Naive thymus-derived CD8-positive, alpha-beta T cell (primary cell): ENCODE data around the gene PDE4D. TPM values are rescaled to one million over a fixed set of nuclear protein-coding genes. Genes with fewer than 3 reads are reported as not detected.
"Not testable (repeated sequence)": the region's sequence is repeated elsewhere in the genome, so short reads cannot be mapped to it uniquely, and the experiment has no call there.

ENCODE experiments used
- ATAC-seq, 2 donors: fragments of 150-1000 bp; cut with Tn5 transposase in 1 of 2; sonication (Bioruptor Pico), chemical (Tn5 transposase) in 1 of 2; 1 replicate in 1 of 2; 2 replicates in 1 of 2; pipeline ENCODE4 v1.10.0; 2021; ENCODE audit warnings: mild to moderate bottlenecking in 2 of 2, moderate library complexity in 2 of 2
- POLR2A ChIA-PET: fragments of 350-600 bp; sonication (Branson Sonifier 250); formaldehyde crosslinking; loops from one replicate; lab custom pipeline; 2021; ENCODE audit warnings: antibody characterized with exemption; lab: Charles Lee
- DNase-seq, 10 donors: peaks; one replicate each; pipeline versions ENCODE4 v3.0.0 to v3.0.0-alpha.2; 2020 to 2022
- H3K27ac Mint-ChIP-seq, 10 donors: one replicate each; pipeline ENCODE4 v1.8.0; 2020 to 2022; ENCODE audit warnings: mild to moderate bottlenecking in 10 of 10, mixed read lengths in 10 of 10, moderate library complexity in 4 of 10, inconsistent platforms in 1 of 10
- H3K27me3 Mint-ChIP-seq, 5 donors: one replicate each; pipeline ENCODE4 v1.8.0; 2021 to 2022; ENCODE audit warnings: mixed read lengths in 5 of 5
- H3K36me3 Mint-ChIP-seq, 3 donors: one replicate each; pipeline ENCODE4 v1.8.0; 2020 to 2022; ENCODE audit warnings: mixed read lengths in 3 of 3, mild to moderate bottlenecking in 2 of 3, inconsistent platforms in 1 of 3
- H3K4me1 Mint-ChIP-seq, 4 donors: one replicate each; pipeline ENCODE4 v1.8.0; 2021 to 2022; ENCODE audit warnings: mixed read lengths in 4 of 4
- H3K4me3 Mint-ChIP-seq, 10 donors: one replicate each; pipeline ENCODE4 v1.8.0; 2020 to 2022; ENCODE audit warnings: mild to moderate bottlenecking in 10 of 10, mixed read lengths in 10 of 10, moderate library complexity in 6 of 10, inconsistent platforms in 1 of 10
- H3K9me3 Mint-ChIP-seq, 9 donors: one replicate each; pipeline ENCODE4 v1.8.0; 2020 to 2022; ENCODE audit warnings: mixed read lengths in 9 of 9, mild to moderate bottlenecking in 3 of 9, inconsistent platforms in 1 of 9, moderate library complexity in 1 of 9
- polyA plus RNA-seq, 3 donors: library from polyadenylated mRNA; unstranded; fragments of 300-500 nt; fragmentation: Illumina TruSeq; gene quantifications; one replicate each; pipeline ENCODE4 v1.2.3, GENCODE V29; 2021
- total RNA-seq, 8 experiments: library from RNA in 2 of 8; stranded (reverse) in 2 of 8; gene quantifications; one replicate each; pipeline ENCODE4 v1.2.3 and lab custom pipeline; 2021 to 2026

Gene PDE4D
- total and polyA plus RNA-seq, 5 experiments from 2014 or later, result 5.8 to 35.9 (median 8.8) TPM

- no peak for ATAC-seq
- H3K9me3 Mint-ChIP-seq, result no peaks in the 10 kb centered on the region
- H3K27ac Mint-ChIP-seq, result no peak overlapping the region
- H3K4me3 Mint-ChIP-seq, result no peak overlapping the region
- H3K4me1 Mint-ChIP-seq, result no peaks in the 10 kb centered on the region
- POLR2A ChIA-PET, result no interaction called here
- no peaks in the 10 kb centered on the region for H3K36me3 Mint-ChIP-seq
- DNase-seq, result no peak
- H3K27me3 Mint-ChIP-seq, result peaks cover 0 to 4% (median 0%) of the 10 kb centered on the region in 5 donors
Observed at GRCh38 chr5:59058237-59058636, 835.3 kb downstream of the PDE4D start.

- not testable (repeated sequence) for H3K4me1 Mint-ChIP-seq, ATAC-seq, H3K27ac Mint-ChIP-seq, DNase-seq, H3K9me3 Mint-ChIP-seq, H3K4me3 Mint-ChIP-seq, H3K36me3 Mint-ChIP-seq, H3K27me3 Mint-ChIP-seq
- POLR2A ChIA-PET, result interaction anchor here (2.4 kb wide), 1 partner anchor 17 kb away, joined by 6 read pairs; no protein-coding TSS in a partner anchor
Observed at GRCh38 chr5:59056599-59056998, 836.9 kb downstream of the PDE4D start.

- Mint-ChIP-seq H3K27ac (no peak overlapping the region), H3K36me3 (no peaks in the 10 kb centered on the region), H3K4me1 (peaks cover 0 to 1% (median 0%) of the 10 kb centered on the region in 4 donors), H3K27me3 (peaks cover 0 to 9% (median 0%) of the 10 kb centered on the region in 5 donors), H3K9me3 (no peaks in the 10 kb centered on the region), H3K4me3 (no peak overlapping the region)
- ATAC-seq (no peak), DNase-seq (no peak)
- POLR2A ChIA-PET, result interaction anchor here (2.4 kb wide), 1 partner anchor 17 kb away, joined by 6 read pairs; no protein-coding TSS in a partner anchor
Observed at GRCh38 chr5:59055745-59056448, 837.6 kb downstream of the PDE4D start.

GRCh38 chr5:59054963-59055528 is 838.5 kb downstream of the PDE4D start:
- Mint-ChIP-seq H3K36me3 (no peaks in the 10 kb centered on the region), H3K4me1 (peaks cover 0 to 1% (median 0%) of the 10 kb centered on the region in 4 donors), H3K27ac (no peak overlapping the region), H3K4me3 (no peak overlapping the region), H3K9me3 (no peaks in the 10 kb centered on the region), H3K27me3 (peaks cover 0 to 9% (median 0%) of the 10 kb centered on the region in 5 donors)
- no peak for DNase-seq
- POLR2A ChIA-PET, result no interaction called here
- ATAC-seq, result no peak

GRCh38 chr5:59051951-59052350 is 841.6 kb downstream of the PDE4D start:
- H3K27me3 Mint-ChIP-seq, result peaks cover 0 to 9% (median 0%) of the 10 kb centered on the region in 5 donors
- no peak for ATAC-seq
- DNase-seq, result no peak
- H3K36me3 Mint-ChIP-seq, result no peaks in the 10 kb centered on the region
- H3K27ac Mint-ChIP-seq, result no peak overlapping the region
- POLR2A ChIA-PET, result no interaction called here
- peaks cover 0 to 1% (median 0%) of the 10 kb centered on the region in 4 donors for H3K4me1 Mint-ChIP-seq
- H3K9me3 Mint-ChIP-seq, result no peaks in the 10 kb centered on the region
- no peak overlapping the region for H3K4me3 Mint-ChIP-seq

- H3K9me3 Mint-ChIP-seq, result no peaks in the 10 kb centered on the region
- peaks cover 0 to 5% (median 0%) of the 10 kb centered on the region in 5 donors for H3K27me3 Mint-ChIP-seq
- H3K36me3 Mint-ChIP-seq, result no peaks in the 10 kb centered on the region
- no peak for ATAC-seq
- no peak overlapping the region for H3K27ac Mint-ChIP-seq
- no peak overlapping the region for H3K4me3 Mint-ChIP-seq
- H3K4me1 Mint-ChIP-seq, result peaks cover 0 to 1% (median 0%) of the 10 kb centered on the region in 4 donors
- POLR2A ChIA-PET, result no interaction called here
- DNase-seq, result no peak
Observed at GRCh38 chr5:59049095-59049494, 844.4 kb downstream of the PDE4D start.

- DNase-seq (no peak), ATAC-seq (no peak)
- Mint-ChIP-seq H3K9me3 (no peaks in the 10 kb centered on the region), H3K27me3 (no peaks in the 10 kb centered on the region), H3K27ac (peak overlapping the region in 9 of 10 donors; percentile 18 to 99 (median 63)), H3K4me3 (no peak overlapping the region), H3K36me3 (no peaks in the 10 kb centered on the region), H3K4me1 (peaks cover 18 to 35% (median 30%) of the 10 kb centered on the region in 4 donors)
- POLR2A ChIA-PET, result interaction anchor here (1.1 to 5.3 kb wide), 3 partner anchors 27 to 86 kb away, joined by 3 to 104 read pairs (median 5); no protein-coding TSS in a partner anchor
Observed at GRCh38 chr5:59042201-59043055, 851.1 kb downstream of the PDE4D start.

GRCh38 chr5:59041355-59041754 is 852.2 kb downstream of the PDE4D start:
- H3K4me1 Mint-ChIP-seq, result peaks cover 18 to 45% (median 38%) of the 10 kb centered on the region in 4 donors
- no peaks in the 10 kb centered on the region for H3K27me3 Mint-ChIP-seq
- POLR2A ChIA-PET, result interaction anchor here (1.1 to 5.3 kb wide), 4 partner anchors 28 to 92 kb away, joined by 3 to 104 read pairs (median 4); no protein-coding TSS in a partner anchor
- DNase-seq (no peak), ATAC-seq (no peak)
- H3K4me3 Mint-ChIP-seq, result peak overlapping the region in 6 of 10 donors; percentile 3 to 85 (median 36)
- no peaks in the 10 kb centered on the region for H3K9me3 Mint-ChIP-seq
- no peaks in the 10 kb centered on the region for H3K36me3 Mint-ChIP-seq
- peak overlapping the region; percentile 53 to 100 (median 78) for H3K27ac Mint-ChIP-seq

- Mint-ChIP-seq H3K4me3 (peak overlapping the region in 8 of 10 donors; percentile 85 to 99 (median 96)), H3K9me3 (no peaks in the 10 kb centered on the region), H3K4me1 (peaks cover 21 to 51% (median 44%) of the 10 kb centered on the region in 4 donors), H3K27me3 (no peaks in the 10 kb centered on the region), H3K27ac (peak overlapping the region; percentile 84 to 100 (median 99)), H3K36me3 (no peaks in the 10 kb centered on the region)
- ATAC-seq, result no peak
- DNase-seq, result no peak
- POLR2A ChIA-PET, result interaction anchor here (1.6 to 5.3 kb wide), 2 partner anchors 88 to 92 kb away, joined by 4 to 104 read pairs; no protein-coding TSS in a partner anchor
Observed at GRCh38 chr5:59040804-59041201, 852.7 kb downstream of the PDE4D start.

GRCh38 chr5:59040024-59040803 is 853.3 kb downstream of the PDE4D start:
- Mint-ChIP-seq H3K36me3 (no peaks in the 10 kb centered on the region), H3K9me3 (no peaks in the 10 kb centered on the region), H3K27me3 (no peaks in the 10 kb centered on the region), H3K27ac (peak overlapping the region; percentile 84 to 100 (median 99)), H3K4me3 (peak overlapping the region; percentile 85 to 99 (median 96)), H3K4me1 (peaks cover 21 to 55% (median 50%) of the 10 kb centered on the region in 4 donors)
- POLR2A ChIA-PET, result interaction anchor here (1.1 to 5.3 kb wide), 7 partner anchors 16 to 133 kb away, joined by 4 to 104 read pairs (median 7); no protein-coding TSS in a partner anchor
- no peak for ATAC-seq
- DNase-seq, result no peak

- H3K9me3 Mint-ChIP-seq, result no peaks in the 10 kb centered on the region
- peak overlapping the region; percentile 96 to 100 (median 99) for H3K27ac Mint-ChIP-seq
- no peaks in the 10 kb centered on the region for H3K27me3 Mint-ChIP-seq
- ATAC-seq, result peak; percentile 78 to 83
- peak overlapping the region; percentile 89 to 99 (median 96) for H3K4me3 Mint-ChIP-seq
- H3K4me1 Mint-ChIP-seq, result peaks cover 23 to 62% (median 57%) of the 10 kb centered on the region in 4 donors
- peak; percentile 86 to 95 (median 93) for DNase-seq
- POLR2A ChIA-PET, result interaction anchor here (0.7 to 5.3 kb wide), 11 partner anchors 8 to 134 kb away, joined by 3 to 104 read pairs (median 6); no protein-coding TSS in a partner anchor
- H3K36me3 Mint-ChIP-seq, result no peaks in the 10 kb centered on the region
Observed at GRCh38 chr5:59039296-59040023, 854.1 kb downstream of the PDE4D start.
